ENCODE measurements around the gene IQCK.
A peak's percentile ranks its signal among the peaks of the same experiment; 100 is the strongest.

The IQCK gene

GRCh38 chr16:19863990-19864389 lies 145.9 kb downstream of the IQCK start:
- DNase-seq: no peak

- DNase-seq: no peak
These were observed 146.5 kb downstream of the IQCK start for GRCh38 chr16:19864566-19864965.

DNA sequence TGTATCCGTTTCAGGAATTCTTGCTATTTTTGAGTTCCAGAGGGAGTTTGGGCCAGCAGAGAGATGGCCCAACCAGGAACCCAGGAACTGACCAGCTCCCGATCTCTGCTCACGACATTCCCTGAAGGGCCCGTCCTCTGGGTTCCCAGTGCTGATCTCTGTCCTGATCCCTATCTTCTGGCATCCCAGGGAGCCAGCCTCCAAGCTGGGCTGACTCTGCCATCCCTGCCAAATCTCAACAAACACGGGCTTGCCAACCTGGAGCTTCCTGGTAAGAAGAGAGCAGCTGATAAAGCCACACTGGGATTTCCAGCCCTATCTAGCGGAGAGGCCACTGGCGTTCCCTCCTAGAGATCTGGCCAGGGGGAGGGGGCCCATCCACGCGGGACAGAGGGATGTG lies 150.3 kb downstream of the IQCK start:
- no peak for DNase-seq

- no peak for DNase-seq
These were observed 153.7 kb downstream of the IQCK start for GRCh38 chr16:19871721-19872120.

GRCh38 chr16:19872179-19872863 lies 154.2 kb downstream of the IQCK start:
- DNase-seq: no peak

- no peak for DNase-seq
These were observed 154.9 kb downstream of the IQCK start for GRCh38 chr16:19872935-19873334.

DNA sequence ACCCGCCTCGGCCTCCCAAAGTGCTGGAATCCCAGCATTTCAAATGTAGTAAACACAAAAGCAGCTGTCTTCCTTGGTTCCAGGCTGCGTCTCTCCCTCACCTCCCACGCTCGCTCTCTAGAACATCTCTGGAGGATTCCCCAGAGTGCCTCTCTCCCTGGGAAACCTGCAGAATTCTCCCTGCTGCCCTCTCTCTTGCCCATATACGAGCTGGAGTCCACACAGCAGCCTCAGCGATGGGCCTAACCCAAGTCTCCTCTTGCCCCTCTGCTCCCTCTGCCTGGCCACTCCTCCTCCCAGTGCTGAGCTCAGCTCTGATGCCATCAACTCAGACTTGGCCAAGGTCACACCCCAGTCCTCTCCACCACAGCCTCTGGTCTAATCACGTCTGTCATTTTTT lies 156.0 kb downstream of the IQCK start:
- DNase-seq: no peak

GRCh38 chr16:19874851-19875546 lies 156.9 kb downstream of the IQCK start:
- DNase-seq: no peak

GRCh38 chr16:19875900-19876299 lies 157.8 kb downstream of the IQCK start:
- DNase-seq: no peak

GRCh38 chr16:19876501-19877059 lies 158.5 kb downstream of the IQCK start:
- no peak for DNase-seq

DNA sequence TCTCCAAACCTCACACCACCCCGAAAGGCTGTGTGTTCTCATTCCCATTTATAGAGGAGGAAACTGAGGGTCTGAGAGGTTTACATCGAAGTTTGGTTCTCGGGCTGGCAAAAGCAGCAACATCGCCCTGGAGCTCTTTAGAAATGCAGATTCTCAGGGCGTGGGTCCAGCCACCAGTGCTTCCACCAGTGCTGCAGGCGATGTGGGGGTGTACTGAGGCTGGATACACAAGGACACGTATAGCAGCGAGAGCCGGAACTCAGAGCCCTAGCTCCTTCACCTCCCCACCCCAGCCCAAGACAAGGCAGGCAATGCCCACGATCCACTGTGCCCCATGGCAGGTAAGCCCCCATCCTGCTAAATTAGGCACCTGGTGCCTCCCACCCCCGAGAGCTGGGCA lies 160.7 kb downstream of the IQCK start:
- DNase-seq: no peak

DNA sequence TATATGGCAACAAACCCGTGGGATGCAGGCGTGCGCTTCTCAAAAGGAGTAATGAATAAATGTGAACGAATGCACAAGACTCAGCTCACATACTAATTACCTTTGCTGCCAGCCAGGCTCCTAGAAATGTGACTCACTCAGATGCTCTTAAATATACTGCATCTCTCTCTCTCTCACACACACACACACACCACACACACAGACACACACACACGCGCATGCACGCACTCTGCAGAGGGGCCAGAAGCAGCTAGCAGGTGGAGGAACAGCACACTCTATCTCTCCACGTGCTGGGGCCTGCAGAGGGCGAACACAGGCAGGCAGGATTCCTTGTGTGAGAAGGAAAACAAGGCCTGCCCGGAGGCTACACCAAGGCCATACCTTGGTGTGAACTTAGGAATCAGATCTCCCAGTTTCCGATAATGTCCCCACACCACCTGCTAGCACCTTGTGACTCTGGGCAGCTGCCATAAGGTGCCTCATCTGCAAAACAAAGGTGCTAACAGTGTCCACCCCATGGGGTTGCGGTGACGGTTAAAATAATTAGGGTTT lies 161.2 kb downstream of the IQCK start:
- DNase-seq: no peak

DNA sequence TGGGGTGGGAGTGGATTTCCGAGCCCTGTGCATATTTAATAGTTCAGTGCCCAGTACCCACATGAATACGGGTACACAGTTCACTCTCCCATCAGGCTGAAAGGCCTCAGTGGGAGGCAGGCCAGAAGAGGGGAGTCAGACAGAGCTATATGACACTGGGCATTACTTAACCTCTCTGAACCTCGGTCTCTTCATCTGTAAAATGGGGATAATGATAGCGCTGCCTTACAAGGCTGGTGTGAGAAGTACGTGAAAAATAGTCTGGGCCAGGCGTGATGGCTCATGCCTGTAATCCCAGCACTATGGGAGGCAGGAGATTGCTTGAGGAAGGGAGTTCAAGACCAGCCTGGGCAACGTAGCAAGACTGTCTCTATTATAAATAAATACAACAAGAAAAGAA lies 163.0 kb downstream of the IQCK start:
- DNase-seq: no peak

DNA sequence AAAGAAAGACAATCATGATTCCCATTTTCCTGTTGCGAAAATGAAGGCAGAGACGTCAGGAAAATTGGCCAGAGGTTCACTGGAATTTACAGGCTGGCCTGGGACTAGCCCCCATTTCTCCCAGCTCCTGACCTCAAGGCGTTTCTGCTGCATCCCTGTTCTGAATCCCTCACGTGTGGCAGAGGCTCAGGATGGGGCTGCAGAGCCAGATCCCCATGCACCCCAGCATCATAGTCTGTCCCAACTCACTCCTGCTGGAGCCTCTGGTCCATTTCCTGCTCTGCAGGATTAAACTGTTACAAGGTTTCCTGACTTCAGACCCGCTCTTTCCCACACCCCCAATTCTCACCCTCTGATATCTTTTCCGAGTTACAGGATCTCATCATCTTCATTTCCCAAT lies 163.7 kb downstream of the IQCK start:
- DNase-seq: no peak

DNA sequence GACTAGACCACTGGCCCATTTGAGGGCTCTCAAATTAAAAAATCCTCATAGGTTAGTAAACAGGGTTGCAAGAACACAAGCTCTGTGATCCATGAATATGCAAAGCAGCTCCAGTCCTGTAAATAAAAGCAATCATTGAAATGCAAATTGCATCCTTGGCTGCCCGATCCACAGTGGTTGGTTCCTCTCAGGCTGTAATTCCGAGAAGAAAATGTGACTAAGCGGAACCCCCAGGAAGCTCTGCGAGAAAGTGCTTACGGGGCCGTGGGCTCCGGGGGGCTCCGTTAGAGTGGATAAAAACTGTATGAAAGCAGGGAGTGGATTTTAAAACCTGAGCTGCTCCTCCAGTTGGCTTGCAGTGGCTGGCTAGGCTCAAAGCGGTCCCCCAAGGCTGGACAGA lies 164.1 kb downstream of the IQCK start:
- no peak for DNase-seq

- DNase-seq: peak; percentile 53
These were observed 164.6 kb downstream of the IQCK start for GRCh38 chr16:19882646-19883045.

GRCh38 chr16:19883296-19883965 lies 165.4 kb downstream of the IQCK start:
- DNase-seq: peak; percentile 73

- peak; percentile 57 for DNase-seq
These were observed 166.0 kb downstream of the IQCK start for GRCh38 chr16:19883966-19884485.

GRCh38 chr16:19884611-19885450 lies 166.8 kb downstream of the IQCK start, which contains the start of gene GPRC5B:
Gene GPRC5B, minus strand, starts transcription at chr16:19884848. Its CDS starts 12,003 bp downstream, at chr16:19872845.
- peak; percentile 79 for DNase-seq

DNA sequence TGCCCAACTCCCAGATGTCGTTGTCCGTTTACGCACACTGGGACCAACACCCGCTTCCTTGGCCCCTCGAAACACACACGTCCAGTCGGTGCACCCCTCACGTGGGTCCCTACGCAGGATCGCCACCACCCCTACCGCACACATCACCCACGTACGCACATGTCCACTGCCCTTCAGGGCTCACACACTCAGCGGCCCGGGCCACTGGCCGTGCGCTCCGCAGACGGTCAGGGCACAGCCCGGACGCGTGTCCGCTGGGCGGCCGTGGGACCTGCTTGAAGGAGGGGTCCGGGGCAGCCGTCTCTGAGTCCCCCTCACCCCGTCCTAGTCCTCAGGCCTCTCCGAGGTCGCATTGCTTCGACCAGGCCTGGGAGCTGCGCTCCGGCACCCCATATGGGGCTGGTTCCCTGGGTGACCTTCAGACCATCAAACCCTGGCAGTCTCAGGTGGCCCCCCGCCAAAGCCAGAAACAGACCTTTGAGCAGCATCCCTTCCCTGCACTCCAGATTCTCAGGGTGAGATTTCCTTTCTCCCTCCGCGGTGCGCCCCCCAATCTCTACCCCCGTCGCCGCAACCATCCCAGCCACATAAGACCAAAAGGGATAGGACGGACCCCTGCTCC lies 167.5 kb downstream of the IQCK start:
- DNase-seq: peak; percentile 62

DNA sequence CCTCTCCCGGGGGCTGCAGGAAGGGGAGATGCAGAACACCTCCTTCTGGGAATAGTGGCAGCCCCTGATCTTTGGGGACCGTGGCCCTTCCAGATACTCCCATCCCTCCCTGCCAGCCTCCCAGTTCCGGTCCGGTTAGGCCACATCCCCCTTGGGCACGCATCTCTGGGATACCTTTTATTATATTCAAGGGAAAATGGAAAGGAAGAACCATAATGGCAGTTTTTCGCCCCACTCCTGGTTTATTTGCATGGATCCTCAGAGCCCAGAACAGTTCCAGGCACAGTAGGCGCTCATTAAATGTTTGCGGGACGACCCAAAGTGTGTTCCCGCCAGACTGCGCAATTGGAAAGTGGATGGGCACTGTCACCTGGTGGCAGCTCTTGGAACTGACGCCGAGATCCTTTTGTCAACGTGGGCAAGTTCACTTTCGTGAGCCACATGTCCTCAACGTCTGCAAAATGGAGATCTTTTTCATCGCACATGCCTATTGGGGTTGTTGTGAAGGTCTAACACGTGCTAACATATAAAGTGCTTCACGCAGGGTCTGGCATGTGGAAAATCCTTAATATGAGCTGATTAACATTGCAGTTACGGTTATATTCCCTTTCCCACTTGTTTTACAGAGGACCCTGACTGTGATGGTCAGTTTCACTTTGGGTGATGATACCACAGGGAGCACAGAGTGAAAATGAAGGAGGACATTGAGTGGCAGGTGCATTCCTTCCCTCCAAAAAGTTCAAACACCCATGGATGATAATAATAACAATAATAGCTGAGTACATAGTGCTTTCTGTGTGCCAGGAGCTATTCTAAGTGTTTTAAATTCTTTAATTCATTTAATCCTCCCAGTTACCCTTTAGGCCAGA lies 168.2 kb downstream of the IQCK start:
- DNase-seq: peak; percentile 89

All from right forelimb (tissue), 1 donor.